HG03571 (cell line): ENCODE data around the gene CATSPERD.
"Not testable (repeated sequence)": the region's sequence is repeated elsewhere in the genome, so short reads cannot be mapped to it uniquely, and the experiment has no call there.

Experiments used
- ATAC-seq: cut with Tn5 transposase; IDR thresholded peaks from one replicate; pipeline ENCODE4 v1.9.1; 2021; ENCODE audit not compliant: unreplicated experiment

CATSPERD gene

DNA sequence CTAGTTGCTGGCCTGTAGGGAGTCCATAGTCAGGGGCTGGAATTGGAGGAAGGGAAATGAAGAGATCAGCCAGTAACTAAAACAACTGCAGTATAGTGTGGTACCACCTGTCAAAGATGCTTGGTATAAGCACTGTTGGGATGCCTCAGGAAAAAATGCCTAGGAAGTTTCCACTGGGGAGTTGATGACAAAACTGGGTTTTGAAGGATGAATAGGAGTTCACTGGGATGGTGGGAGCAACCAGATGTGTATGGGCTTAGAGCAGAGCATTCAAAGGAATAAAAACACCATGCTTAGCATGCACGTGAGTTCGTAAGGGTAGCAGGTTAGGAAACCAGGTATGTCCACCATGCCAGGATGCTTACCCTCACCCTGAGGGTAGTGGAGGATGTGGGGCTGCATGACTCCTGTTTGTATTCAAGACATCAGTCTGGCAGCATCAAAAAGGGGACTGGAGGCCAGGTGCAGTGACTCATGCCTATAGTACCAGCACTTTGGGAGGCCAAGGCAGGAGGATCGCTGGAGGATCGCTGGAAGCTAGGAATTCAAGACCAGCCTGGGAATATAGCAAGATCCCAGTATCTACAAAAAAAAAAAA, 7.1 kb downstream of the CATSPERD start:
- no peak for ATAC-seq

DNA sequence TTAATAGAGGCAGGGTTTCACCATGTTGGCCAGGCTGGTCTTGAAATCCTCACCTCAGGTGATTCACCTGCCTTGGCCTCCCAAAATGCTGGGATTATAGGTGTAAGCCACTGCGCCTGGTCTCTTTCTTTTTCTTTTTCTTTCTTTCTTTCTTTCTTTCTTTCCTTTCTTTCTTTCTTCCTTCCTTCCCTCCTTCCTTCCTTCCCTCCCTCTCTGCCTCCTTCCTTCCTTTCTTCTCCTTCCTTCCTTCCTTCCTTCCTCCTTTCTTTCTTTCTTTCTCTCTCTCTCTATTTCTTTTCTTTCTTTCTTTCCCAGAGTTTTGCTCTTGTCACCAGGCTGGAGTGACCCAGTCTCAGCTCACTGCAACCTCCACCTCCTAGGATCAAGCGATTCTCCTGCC, 12.7 kb downstream of the CATSPERD start:
- ATAC-seq, result not testable (repeated sequence)

DNA sequence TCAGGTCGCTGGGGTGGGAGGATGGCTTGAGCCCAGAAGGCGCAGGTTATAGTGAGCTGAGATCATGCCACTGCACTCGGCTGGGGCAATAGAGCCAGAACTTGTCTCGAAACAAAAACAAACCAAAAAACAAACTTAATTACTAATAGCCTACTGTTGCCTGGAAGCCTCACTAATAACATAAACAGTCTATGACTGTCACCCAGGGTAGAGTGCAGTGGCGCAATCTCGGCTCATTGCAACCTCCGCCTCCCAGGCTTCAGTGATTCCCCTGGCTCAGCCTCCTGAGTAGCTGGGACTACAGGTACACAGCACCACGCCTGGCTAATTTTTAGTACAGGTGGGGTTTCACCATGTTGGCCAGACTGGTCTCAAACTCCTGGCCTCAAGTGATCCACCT, 18.0 kb downstream of the CATSPERD start:
- ATAC-seq, result no peak

DNA sequence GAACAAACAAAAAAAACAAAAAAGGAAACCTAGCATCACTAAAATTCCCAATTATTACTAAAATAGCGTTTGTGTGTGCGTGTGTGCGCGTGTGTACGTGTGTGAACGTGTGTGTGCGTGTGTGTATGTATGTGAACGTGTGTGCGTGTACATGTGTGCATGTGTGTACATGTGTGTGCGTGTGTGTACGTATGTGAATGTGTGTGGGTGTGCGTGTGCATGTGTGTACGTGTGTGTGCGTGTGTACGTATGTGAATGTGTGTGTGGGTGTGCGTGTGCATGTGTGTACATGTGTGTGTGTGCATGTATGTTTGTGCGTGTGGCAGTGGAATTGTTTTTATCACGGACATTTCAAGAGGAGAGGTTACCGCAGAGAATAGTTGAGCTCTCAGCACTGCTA, 21.6 kb downstream of the CATSPERD start:
- no peak for ATAC-seq

DNA sequence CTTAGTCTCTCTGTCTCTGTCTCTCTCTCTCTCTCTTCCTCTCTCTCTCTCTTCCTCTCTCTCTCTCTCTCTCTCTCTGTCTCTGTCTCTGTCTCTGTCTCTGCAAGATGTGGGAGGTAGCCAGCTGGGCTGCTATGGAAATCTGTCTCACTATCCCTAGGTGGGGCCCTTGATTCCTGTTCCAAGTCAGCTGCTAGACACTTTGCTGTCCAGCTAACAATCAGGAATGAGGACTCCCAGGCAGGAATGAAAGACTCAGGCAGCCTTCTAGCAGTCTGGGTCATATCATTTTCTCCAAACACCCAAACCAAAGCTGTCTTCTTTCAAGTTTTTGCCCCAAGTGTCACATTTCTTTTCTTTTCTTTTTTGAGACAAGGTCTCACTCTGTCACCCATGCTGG, 23.2 kb downstream of the CATSPERD start:
- no peak for ATAC-seq

DNA sequence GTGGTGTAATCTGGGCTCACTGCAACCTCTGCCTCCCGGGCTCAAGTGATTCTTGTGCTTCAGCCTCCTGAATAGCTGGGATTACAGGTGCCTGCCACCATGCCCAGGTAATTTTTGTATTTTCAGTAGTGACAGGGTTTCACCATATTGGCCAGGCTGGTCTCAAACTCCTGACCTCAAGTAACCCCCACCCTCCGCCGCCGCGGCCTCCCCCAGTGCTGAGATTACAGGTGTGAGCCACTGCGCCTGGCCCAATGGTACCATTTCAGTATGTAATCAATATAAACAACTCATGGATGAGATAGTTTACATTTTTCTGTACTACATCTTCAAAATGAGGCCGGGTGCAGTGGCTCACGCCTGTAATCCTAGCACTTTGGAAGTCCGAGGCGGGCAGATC, 24.6 kb downstream of the CATSPERD start:
- ATAC-seq, result not testable (repeated sequence)

DNA sequence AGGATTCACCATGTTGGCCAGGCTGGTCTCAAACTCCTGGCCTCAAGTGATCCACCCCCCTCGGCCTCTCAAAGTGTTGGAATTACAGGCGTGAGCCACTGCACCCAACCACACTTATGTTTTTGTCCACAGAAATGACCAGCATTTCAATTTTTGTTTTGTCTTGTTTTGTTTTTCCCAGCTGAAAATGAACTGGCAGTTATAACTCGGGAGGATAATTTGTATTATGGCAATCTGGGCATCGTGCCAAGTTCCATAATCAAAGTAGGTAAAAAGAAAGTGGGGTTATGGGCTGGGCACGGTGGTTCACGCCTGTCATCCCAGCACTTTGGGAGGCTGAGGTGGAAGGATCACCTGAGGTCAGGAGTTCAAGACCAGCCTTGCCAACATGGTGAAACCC, 28.5 kb downstream of the CATSPERD start:
- not testable (repeated sequence) for ATAC-seq

DNA sequence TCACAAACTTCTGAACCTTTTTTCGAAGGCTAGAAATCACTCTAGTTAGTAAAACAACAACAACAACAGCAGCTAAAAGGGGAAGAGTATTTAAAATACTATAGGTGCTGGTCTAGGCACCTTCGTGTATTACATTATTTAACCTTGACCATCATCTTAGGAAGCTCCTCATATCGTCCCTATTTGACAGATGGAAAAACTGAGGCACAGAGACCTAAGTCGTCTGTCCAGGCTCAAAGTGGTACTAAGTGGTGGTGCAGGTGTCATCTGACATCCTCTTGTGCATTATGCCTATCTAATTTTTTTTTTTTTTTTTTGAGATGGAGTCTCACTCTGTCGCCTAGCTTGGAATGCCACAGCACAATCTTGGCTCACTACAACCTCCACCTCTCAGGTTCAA, 29.1 kb downstream of the CATSPERD start:
- no peak for ATAC-seq

DNA sequence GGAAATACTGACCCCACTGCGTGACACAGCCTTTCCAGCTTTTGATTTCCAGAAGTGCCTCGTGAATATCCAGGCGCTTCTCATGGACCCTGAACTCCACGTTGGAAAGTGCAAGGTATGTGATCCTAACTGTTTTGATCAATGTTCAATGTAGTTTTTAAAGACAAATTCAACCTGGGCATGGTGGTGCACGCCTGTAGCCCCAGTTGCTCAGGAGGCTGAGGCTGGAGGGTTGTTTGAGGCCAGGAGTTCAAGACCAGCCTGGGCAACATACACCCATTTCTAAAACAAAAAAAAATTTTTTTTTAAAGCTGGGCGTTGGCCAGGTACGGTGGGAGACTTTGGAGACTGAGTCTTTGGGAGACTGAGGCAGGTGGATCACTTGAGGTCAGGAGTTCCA, 31.3 kb downstream of the CATSPERD start:
- no peak for ATAC-seq

DNA sequence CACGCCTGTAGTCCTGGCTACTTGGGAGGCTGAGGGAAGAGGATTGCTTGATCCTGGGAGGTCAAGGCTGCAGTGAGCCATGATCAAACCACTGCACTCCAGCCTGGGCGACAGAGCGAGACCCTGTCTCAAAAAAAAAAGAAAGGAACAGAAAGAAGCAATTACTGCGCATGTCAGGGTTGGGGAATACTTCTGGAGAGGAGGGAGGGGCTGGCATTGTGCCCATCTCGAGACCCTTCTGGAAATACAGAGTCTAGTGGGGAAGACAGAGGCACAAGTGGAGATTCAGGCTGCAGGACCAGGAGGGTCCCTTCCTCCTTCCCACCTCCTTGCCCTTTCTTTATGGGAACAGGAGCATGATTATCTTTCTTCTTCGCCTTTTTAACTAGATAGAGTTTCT, 33.3 kb downstream of the CATSPERD start:
- ATAC-seq, result no peak

DNA sequence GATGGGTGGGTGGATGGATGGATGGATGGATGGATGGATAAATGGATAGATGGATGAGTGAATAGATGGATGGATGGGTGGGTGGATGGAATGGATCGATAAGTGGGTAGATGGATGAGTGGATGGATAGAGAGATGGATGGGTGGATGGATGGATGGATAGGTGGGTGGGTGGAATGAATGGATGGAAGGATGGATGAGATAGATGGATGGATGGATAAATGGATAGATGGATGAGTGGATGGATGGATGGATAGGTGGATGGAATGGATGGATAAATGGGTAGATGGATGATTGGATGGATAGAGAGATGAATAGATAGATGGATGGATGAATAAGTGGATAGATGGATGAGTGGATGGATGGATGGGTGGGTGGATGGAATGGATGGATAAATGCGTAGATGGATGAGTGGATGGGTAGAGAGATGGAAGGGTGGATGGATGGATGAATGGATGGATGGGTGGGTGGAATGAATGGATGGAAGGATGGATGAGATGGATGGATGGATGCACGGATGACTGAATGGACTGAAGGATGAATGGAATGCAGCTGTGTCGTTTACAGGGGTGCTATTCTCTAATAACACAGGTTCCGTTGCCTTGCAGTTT, 42.3 kb downstream of the CATSPERD start:
- ATAC-seq, result no peak

DNA sequence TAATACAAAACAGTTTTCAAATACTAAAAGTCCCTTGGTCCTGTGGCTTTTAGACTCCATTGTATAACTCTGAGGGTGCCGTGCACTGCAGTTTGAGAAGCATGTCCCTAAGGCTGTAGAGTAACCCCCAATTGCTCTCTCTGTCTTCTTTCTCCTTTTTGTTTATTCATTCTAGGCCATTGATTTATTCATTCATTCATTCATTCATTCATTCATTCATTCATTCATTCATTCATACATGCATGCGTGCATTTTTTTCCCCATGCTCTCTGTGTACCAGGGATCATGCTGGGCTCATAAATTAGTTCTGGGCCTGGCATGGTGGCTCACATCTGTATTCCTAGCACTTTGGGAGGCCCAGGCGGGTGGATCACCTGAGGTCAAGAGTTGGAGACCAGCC, 44.8 kb downstream of the CATSPERD start:
- ATAC-seq, result no peak

DNA sequence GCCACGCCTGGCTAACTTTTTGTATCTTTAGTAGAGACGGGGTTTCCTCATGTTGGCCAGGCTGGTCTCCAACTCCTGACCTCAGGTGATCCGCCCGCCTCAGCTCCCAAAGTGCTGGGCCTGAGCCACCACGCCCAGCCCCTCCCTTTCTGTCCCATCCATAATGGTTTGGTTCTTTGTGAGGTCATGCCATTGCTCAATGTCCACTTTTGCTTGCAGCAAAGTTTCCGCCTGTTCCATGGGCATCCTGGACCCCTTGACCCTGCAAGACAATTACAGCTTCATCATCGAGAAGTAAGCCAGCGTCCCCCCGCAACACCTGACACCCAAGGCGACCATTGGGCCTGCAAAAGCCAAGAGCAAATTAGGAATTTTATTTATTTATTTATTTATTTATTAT, 47.5 kb downstream of the CATSPERD start:
- ATAC-seq, result no peak

DNA sequence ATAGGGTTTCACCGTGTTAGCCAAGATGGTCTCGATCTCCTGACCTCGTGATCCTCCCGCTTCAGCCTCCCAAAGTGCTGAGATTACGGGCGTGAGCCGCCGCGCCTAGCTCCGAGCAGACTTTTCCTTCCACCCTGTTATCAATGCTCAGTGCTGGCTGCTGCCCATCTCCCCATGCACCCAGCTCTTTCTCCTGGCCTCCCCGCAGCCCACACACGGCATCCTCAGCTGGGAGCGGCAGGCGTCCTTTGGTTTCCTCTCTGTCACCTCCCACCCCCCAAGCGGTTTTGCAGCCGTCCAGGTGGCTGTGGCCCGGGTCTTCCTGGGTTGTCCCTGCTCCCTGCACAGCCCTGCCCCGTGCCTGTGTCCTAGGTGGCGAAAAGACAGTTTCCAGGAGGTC, 52.0 kb downstream of the CATSPERD start:
- ATAC-seq, result no peak

DNA sequence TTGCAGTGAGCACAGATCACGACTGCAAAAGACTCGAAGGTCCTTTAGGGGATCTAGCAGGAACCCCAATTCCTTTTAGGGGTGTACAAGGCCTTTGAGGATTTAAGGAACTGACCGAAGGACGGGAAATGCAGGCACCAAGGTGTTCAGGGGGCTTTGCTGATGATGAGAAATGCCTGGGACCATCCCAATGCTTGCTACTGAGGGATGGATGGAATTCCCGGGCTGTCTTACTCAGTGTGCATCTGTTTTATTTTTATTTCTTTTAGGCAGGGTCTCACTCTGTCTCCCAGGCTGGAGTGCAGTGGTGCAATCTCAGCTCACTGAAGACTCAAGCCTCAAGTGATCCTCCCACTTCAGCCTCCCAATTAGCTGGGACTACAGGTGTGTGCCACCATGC, 52.8 kb downstream of the CATSPERD start:
- ATAC-seq, result no peak

DNA sequence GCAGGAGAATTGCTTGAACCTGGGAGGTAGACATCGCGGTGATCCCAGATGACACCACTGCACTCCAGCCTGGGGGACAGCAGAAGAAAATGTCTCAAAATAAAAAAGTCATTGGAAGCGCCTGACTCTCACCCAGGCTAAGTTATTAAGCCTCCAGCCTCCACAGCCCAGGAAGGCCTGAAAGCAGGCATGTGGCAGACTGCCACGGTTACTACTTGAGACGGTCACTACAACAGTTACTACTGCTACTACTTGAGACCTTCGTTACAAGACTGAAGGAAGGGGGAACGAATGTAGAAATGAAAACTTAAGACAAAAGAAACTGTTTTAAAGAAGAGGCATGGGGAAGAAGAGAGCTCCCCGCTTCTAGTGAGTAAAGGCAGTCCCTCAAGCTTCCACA, 54.5 kb downstream of the CATSPERD start:
- no peak for ATAC-seq

DNA sequence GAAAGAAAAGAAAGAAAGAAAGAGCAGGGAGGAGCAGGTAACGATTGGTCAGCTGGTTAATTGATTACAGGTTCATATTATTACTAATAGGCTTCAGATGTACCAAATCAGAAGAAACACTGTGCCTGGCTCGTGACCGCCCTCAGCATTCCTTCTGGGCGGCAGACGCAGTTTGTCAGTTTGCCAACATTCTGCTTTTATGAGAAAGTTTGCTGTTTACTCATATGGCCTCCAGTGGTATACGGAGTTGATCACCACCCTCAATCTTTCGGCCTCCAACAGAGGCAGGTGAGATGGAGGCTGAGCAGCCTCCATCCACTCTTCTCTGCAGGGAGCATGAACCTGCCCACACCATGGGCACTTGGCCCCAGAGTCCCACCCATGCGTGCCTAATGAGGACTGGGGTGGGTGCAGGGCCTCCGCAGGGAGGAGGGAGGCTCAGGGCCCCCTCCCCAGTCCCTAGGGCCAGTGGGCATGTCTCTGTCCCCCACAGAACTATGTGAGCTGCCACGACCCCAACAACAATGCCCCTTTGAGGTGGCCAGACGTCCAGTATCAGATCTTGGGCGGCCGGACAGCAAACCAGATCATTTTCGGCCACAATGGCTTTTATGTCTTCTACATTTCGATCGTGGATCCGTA, 55.4 kb downstream of the CATSPERD start:
- ATAC-seq, result no peak

DNA sequence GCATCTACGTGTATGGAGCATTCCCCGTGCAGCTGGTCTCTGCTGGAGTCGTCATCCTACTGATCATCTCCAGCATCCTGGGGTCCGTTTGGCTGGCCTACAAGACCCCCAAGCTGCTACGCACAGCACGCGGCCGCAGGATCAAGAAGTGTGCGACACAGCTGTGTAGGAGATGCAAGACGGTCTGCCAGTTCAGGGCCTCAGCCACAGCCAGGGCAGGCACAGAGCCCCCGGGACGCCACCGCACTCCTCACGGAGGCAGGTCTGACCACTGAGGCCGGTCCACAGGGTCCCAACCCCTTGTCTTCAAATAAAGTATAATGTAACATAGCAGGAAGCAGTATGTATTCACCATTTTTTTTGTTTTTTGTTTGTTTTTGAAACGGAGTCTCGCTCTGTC, 58.0 kb downstream of the CATSPERD start:
- ATAC-seq, result no peak

DNA sequence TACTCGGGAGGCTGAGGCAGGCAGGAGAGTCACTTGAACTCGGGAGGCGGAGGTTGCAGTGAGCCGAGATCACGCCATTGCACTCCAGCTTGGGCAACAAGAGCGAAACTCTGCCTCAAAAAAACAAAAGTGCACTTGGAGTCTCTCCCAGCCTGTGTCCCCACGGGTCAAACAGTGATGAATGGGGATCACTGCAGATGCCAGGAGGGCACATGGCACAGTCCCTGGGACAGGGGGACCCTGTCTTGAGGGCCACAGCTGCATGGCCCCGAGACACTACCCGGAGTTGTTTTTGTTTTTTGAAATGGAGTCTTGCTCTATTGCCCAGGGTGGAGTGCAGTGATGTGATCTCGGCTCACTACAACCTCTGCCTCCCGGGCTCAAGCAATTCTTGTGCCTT, 60.5 kb downstream of the CATSPERD start:
- ATAC-seq, result not testable (repeated sequence)

DNA sequence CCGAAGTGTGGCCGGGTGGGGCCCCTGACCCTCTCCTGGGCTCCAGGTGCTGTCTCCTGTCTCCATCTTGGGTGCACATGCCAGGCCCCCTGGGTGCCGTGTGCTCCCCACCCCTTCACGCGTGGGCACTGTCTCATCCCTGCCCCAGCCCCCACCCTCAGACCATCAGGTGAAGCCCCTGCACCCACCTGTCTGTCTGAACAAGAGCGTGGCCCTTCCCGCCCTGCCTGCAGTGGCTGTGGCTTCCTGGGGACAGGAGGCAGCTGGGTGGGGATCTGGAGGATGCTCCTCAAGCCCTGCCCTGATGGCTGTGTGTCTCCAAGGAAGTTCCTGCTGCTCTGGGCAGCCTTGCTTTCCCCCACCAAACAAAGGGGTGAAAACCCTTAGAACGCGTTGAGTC, 61.9 kb downstream of the CATSPERD start:
- no peak for ATAC-seq

DNA sequence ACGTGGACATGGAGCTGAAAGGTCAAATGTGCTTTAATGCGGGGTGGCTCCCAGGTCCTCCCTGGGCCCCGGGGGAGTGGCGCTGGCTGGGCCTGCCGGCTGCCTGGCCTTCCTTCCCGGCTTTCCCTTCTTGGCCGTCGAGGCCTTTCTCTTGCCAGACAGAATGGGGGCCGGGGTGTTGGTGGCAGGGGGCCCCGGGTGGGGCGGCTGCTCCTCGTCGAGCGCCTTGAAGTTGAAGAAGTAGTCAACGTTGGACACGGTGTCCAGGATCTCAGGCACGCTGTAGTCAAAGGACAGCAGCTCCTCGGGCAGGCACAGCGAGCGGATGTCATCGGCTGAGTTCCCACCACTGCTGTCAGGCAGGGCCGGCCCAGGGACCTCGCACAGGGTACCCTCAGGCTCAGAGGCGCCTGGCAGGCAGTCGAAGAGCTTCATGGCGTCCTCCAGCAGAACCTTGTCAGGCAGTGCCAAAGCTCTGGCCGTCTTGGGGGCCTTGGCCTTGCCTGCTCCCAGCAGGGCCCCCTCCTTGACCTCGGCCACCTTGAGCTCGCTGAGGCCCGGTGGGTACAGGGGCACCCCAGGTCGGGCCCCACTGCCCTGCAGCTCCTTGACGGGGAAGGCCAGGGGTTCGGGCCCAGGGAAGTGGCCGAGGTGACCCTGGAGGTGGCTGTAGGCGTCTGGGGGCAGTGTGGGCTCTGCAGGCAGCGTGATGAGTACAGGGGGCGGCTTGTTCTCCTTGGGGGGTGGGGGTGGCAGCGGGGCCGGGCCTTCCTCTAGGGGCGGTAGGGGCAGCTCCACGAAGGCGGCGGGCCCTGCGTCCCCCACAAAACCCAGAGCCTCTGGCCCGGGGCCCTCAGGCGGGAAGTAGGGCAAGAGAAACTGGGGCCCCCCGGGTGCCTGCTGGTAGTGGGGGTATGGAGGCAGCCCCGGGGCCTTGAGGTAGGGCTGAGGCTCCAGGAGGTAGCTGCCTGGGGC, 62.8 kb downstream of the CATSPERD start:
- ATAC-seq, result no peak
